Urinary bladder (tissue), 4 donors: ENCODE data around the gene LILRB3. TPM values are rescaled to one million over a fixed set of nuclear protein-coding genes. Genes with fewer than 3 reads are reported as not detected.
"Not testable (repeated sequence)": the region's sequence is repeated elsewhere in the genome, so short reads cannot be mapped to it uniquely, and the experiment has no call there.

ENCODE experiments used
- DNase-seq: peaks from one replicate; pipeline ENCODE4 v3.0.0-alpha.2; 2015; ENCODE audit errors: extremely low spot score
- H3K27ac ChIP-seq: one replicate; pipeline ENCODE4 v1.5.1; 2013; ENCODE audit warnings: low read depth, mild to moderate bottlenecking, moderate library complexity
- H3K36me3 ChIP-seq: one replicate; pipeline ENCODE4 v1.6.1; 2013; ENCODE audit warnings: mild to moderate bottlenecking, moderate library complexity; ENCODE audit not compliant: insufficient read depth
- H3K4me1 ChIP-seq: one replicate; pipeline ENCODE4 v1.6.1; 2013; ENCODE audit warnings: mild to moderate bottlenecking, moderate library complexity; ENCODE audit not compliant: insufficient read depth
- H3K4me3 ChIP-seq: one replicate; pipeline ENCODE4 v1.5.1; 2013; ENCODE audit warnings: low read depth, low read length
- WGBS: extraction: QIAGEN DNeasy Blood & Tissue Kit; methylation state at CpG from one replicate; pipeline ENCODE4 v1.1.7; 2013; 5-methylcytosine and 5-hydroxymethylcytosine counted together
- polyA plus RNA-seq: library from polyadenylated mRNA; stranded (reverse); fragments of 200-250 nt; gene quantifications from one replicate; pipeline ENCODE4 v1.2.3, GENCODE V29; 2013
- total RNA-seq: library from RNA; depleted of rRNA; stranded (reverse); fragments of >200 nt; gene quantifications from one replicate; pipeline ENCODE4 v1.2.3, GENCODE V29; 2014
- donor health status: healthy with polysubstance abuse.
- donor health status: healthy.

Gene LILRB3
- total and polyA plus RNA-seq, 2 donors, result 2.9 to 7.2 TPM

DNA sequence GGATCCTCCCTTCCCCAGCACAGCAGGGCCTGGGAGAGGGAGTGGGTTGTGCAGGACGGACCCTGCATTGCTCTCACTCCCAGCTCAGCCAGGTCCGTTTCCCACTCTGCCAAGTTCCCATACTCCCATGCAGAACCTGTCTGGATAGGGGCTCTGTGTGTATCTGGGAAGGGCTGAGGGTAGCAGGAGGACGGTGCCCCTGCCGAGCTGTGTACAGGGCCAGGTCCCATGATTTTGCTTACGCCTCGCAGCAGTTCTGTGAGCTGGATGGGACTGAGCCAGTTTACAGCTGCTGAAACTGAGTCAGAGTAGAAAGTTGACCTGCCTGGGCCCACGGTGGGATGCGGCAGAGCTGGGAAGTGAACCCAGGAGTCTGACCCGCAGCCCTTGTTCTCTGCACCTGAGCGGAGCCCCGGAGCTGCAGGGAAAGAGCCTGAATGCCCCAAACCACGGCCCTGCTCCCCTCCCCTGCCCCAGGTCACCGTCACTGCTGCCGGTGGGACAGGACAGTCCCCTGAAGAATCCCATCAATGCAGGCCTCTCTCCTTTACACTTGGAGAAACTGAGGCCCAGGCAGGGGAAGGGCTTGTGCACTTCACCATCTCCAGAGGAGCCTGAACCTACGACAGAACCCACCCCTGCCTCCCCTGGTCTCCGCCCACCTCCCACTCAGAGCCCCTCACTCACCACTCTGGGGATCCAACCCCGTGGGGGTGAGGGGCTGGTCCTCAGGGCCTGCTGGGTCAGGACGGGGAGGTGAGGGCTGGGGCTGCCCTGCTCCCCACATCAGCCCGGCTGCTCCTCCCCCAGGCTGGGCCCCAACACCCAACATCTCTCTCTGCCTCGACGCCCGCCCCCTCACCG is 30.8 kb upstream of the LILRB3 start:
- Histone ChIP-seq H3K36me3 (no peaks in the 10 kb centered on the region), H3K27ac (no peak overlapping the region), H3K4me1 (no peaks in the 10 kb centered on the region), H3K4me3 (no peak overlapping the region)
- WGBS, result 61% methylated on average over 23 of the region's 23 CpGs
- no peak for DNase-seq

DNA sequence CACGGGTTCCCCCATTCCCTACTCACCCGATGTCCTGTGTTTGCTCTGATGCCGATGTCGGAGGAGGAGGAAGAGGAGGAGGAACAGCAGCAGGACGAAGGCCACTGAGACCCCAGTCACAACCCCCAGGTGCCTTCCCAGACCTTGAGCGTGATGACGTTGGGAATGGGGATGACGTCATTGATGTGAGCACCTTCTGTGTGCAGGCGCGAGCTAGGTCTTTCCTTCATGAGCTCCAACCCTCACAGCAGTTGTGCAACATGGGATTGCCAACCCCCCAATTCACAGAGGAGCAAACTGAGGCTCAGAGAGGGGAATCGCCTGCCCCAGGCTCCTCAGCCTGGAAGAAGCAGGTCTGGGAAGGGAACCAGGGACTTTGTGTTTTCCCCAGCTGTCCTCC is 30.0 kb upstream of the LILRB3 start:
- H3K4me1 ChIP-seq, result no peaks in the 10 kb centered on the region
- 83% methylated on average over 11 of the region's 11 CpGs for WGBS
- DNase-seq, result no peak
- H3K36me3 ChIP-seq, result no peaks in the 10 kb centered on the region
- no peak overlapping the region for H3K4me3 ChIP-seq
- no peak overlapping the region for H3K27ac ChIP-seq

DNA sequence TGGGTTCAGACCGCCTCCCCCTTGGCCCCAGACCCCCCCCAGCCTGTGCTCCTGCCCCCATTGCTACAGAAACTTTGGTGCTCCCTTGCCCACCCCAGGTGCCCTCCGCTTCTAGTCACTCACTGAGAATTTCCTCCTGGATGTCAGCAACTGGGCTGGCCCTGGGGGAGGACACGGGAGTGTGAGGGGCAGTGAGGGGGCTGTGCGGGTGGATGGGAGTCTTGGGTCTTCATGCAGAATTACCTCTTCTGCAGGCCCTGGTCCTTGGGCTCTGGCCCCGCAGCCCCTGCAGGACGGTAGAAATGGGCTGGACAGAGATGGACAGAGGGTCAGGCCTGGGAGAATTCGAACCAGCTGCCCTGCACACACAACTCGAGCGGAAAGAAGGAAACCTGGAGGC is 29.4 kb upstream of the LILRB3 start:
- DNase-seq, result no peak
- Histone ChIP-seq H3K36me3 (no peaks in the 10 kb centered on the region), H3K4me3 (no peak overlapping the region), H3K4me1 (no peaks in the 10 kb centered on the region), H3K27ac (no peak overlapping the region)
- 77% methylated on average over 9 of the region's 9 CpGs for WGBS

DNA sequence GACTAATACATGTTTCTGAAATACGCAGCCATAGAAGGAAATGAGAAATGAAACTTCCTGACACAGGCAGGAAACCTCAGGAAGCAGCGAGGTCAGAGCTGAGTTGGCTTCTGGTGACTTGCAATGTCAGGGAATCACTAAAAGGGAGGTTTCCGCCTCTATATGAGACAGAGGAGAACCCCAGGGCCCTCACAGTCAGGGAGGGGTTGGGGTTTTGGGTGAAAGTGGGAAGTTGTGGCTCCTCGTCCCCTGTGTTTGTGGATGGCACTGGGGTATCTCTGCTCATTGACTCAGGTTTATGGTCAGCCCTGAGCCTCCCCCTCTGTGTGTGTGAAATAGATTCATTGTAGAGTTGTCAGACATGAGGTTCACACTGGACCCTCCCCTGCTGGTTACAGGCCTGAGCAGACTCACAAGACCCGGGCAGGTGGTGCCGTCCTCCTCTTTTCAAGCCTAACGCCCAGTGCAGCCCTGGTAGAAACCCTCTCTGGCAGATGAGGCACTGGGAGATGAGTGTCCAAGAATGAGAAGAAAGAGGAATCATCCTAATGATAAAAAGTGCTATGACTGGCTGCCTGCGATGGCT is 25.3 kb upstream of the LILRB3 start:
- 65% methylated on average over 8 of the region's 8 CpGs for WGBS
- Histone ChIP-seq H3K4me3 (no peak overlapping the region), H3K27ac (no peak overlapping the region), H3K4me1 (no peaks in the 10 kb centered on the region), H3K36me3 (no peaks in the 10 kb centered on the region)
- no peak for DNase-seq

DNA sequence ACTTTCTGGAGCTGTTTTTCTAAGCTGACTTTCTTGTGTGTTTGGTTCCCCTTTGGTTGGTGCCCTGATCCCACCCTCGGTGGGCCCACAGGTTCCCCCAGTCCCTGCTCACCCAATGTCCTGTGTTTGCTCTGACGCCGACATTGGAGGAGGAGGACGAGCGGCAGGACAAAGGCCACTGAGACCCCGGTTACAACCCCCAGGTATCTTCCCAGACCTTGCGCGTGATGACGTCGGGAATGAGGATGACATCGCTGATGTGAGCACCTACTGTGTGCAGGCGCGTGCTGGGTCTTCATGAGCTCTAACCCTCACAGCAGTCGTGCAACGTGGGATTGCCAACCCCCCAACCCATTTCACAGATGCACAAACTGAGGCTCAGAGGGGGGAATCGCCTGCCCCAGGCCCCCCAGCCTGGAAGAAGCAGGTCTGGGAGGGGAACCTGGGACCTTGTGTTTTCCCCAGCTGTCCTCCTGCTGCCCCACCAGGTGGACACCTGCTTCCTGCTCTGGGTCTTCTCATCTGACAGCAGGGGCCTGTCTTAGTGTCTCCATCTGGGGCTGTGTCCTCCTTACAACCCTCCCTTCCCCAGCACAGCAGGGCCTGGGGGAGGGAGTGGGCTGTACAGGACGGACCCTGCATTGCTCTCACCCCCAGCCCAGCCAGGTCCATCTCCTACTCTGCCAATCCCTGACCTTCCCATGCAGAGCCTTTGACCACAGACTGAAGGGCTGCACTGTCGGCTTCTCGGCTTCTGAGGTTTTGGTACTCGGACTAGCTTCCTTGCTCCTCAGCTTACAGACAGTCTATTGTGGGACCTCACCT is 24.5 kb upstream of the LILRB3 start:
- H3K4me1 ChIP-seq, result no peaks in the 10 kb centered on the region
- no peak for DNase-seq
- H3K36me3 ChIP-seq, result no peaks in the 10 kb centered on the region
- 81% methylated on average over 20 of the region's 20 CpGs for WGBS
- no peak overlapping the region for H3K4me3 ChIP-seq
- H3K27ac ChIP-seq, result no peak overlapping the region

DNA sequence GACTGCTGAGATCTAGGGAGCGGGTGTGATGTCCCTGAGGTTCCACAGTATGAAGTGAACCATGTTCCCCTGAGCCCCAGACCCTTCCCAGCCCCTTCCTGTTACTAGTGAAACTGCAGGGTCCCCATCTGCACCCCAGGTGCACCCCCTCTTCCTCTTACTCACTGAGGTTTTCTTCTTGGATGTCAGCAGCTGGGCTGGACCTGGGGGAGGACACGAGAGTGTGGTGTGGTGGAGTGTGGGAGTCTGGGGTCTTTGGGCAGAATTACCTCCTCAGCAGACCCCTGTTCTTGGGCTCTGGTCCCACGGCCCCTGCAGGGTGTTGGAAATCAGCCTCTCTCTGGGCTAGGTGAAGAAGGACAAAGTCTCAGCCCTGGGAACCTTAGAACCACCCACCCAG is 23.1 kb upstream of the LILRB3 start:
- WGBS, result 71% methylated on average over 3 of the region's 3 CpGs
- Histone ChIP-seq H3K4me1 (no peaks in the 10 kb centered on the region), H3K27ac (no peak overlapping the region), H3K4me3 (no peak overlapping the region), H3K36me3 (no peaks in the 10 kb centered on the region)
- no peak for DNase-seq

DNA sequence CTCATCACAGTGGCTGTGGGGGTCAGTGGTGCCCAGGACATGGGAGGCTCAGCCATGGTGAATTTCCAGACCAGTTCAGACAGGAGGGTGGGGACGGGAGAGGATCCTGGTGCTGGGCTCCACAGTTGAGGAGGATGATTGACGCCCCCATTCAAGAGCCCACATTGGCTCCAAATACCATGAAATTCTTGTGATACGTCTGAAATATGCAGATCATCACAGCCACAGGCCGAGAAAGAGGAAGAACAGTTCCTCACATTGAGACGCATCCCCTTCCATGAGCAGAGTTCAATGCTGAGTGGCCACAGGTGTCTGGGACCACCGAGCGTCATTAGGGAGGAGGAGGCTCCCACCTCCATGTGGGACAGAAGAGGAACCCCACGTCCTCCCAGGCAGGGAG is 21.0 kb upstream of the LILRB3 start:
- WGBS, result 68% methylated on average over 7 of the region's 8 CpGs

DNA sequence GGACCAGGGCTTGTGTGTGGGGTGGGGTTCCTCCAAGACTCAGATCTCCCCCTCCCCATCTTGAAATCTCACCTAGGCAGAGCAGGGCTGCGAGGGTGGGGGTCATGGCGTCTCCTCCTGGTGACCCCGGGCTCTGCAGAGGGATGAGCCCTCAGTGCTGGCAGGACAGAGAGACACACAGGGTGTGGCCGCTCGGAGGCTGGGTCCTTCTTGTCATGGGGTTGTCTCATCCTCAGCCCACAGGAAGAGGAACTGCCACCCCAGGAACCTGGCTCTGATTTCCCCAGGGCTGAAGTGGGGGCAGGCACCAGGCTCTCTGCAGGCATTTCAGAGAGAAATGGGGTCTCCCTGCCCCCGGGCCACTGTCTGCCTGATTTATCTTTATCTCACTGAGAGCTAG is 19.8 kb upstream of the LILRB3 start, which contains the start of gene LILRA6:
Gene LILRA6 (minus strand): TSS at position 145 of the 400 bp plus-strand sequence.
- not testable (repeated sequence) for H3K4me1 ChIP-seq, H3K4me3 ChIP-seq, DNase-seq, H3K27ac ChIP-seq, H3K36me3 ChIP-seq
- WGBS, result 59% methylated on average over 6 of the region's 6 CpGs

More for the DNA sequence above, 21.0 kb upstream of the LILRB3 start:
- not testable (repeated sequence) for H3K27ac ChIP-seq, H3K36me3 ChIP-seq, H3K4me1 ChIP-seq, H3K4me3 ChIP-seq, DNase-seq

DNA sequence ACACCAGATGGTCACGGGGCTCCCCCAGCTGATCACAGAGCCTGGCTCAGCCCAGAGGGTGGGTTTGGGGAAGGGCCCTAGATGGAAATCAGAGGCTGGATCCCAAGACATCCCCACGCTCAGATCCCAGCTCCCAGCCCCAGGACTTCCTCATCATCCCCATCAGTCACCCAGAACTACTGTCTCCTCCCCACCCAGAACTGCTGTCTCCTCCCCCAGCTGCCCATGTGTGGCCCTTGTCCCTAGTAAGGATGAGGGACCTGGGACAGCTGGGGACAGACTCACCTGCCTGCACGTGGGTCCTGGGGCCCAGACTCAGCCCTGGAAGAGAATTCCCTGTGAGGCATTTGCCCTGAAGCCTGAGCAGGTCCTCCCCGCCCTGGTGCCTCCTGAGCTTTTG is 19.4 kb upstream of the LILRB3 start:
- not testable (repeated sequence) for H3K27ac ChIP-seq, DNase-seq, H3K4me1 ChIP-seq, H3K36me3 ChIP-seq, H3K4me3 ChIP-seq
- WGBS, result 63% methylated on average over 4 of the region's 4 CpGs

DNA sequence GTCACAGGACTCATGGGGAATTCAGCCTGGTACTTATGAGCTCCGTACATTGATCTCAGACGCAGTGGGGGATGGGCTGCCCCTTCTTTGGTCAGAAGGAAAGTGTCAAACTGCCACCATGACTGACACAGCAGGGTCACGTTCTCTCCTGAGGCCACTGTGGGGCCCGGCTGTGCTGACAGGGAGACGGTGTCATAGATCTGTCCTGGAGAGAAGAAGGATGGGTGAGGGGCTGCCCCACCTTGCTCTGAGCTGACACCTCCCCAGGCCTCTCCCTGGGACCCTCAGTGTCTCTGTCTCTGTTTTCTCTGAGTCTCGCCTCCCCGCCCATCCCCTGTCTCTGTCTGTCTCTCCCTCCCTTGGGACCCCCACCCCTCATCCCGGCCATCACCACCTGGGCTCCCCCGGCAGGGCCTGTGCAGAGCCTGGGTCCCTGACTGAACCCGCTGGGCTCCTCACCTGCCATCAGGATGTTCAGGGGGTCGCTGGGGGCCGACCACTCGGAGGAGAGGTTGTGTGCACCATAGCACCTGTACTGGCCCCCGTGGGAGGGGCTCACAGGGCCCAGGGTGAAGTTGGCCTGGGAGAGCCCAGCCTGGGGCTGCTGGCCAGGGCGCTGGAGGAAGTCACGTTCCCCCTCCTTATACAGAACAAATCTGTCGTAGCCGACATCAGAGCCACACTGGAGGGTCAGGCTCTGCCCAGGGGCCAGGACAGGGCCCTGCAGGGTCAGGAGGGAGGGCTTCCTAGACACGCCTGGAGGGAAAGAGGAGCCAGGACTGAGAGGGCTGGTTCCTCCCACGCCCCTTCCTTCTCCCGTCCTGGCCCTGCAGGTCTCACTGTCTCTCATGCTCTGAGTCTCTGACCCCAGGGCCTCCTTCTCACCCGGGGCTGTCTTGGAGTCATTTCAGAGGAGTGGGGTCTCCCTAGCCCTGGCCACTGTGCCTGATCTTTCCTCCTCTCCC is 17.8 kb upstream of the LILRB3 start:
- 55% methylated on average over 19 of the region's 22 CpGs for WGBS
- not testable (repeated sequence) for H3K4me3 ChIP-seq, H3K27ac ChIP-seq, DNase-seq, H3K36me3 ChIP-seq, H3K4me1 ChIP-seq

DNA sequence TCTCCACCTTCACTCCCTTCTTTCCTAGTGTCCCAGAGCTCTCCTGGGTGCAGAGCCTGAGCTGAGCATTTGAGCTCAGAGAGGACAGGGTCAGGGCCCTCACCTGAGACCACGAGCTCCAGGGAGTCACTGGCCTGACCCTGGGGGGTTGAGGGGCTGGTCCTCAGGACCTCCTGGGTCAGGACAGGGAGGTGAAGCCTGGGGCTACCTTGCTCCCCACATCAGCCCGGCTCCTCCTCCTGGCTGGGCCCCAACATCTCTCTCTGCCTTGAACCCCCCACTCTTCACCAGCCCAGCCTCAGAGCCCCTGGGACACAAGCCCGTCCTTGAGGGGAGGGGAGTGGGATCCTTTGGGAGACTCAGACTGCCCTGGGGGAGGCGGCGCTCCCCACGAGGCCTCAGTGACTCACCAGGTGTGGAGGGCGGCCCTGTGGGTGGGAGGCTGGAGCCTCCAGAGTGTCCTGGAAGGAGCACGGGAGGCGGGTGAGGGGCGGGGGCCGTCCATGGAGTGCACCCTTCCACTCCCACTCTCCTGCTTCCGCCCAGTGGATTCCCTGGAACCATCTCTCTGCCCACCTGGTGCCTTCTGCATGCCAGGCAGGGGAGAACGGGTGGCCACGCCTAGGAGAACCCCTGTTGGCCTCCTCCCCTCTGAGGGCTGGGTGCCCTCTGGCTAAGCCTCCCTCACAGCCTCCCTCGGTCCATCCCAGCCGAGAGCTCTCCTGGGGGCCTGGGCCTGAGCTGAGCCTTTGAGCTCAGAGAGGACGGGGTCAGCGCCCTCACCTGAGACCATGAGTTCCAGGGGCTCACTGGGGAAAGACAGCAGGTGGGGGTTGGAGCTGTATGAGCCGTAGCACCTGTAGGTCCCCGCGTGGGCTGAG is 16.9 kb upstream of the LILRB3 start:
- not testable (repeated sequence) for H3K27ac ChIP-seq, H3K4me3 ChIP-seq, DNase-seq, H3K4me1 ChIP-seq, H3K36me3 ChIP-seq
- 68% methylated on average over 14 of the region's 21 CpGs for WGBS

DNA sequence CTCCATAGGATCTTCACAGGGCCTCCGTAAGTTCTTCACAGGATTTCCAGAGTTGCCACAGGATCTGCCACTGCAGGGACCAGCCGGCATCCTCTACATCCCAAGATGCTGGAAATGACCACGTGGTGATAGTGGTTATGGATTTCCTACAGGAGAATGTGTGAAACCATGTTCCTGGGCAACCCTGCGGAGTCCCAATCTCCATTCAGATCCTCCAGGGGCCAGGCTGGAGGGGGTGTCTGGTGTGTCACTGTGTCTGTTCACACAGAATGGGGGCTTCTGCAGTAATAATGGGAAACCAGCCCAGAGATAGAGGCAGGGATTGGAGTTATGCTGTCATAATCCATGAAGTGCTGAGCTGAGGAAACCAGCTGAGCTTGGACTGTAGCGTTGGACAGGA is 11.1 kb upstream of the LILRB3 start:
- Histone ChIP-seq H3K4me3 (no peak overlapping the region), H3K27ac (no peak overlapping the region), H3K36me3 (no peaks in the 10 kb centered on the region), H3K4me1 (no peaks in the 10 kb centered on the region)
- no peak for DNase-seq
- WGBS, result 81% methylated on average over 5 of the region's 5 CpGs
